ENCODE data around the gene NCKAP5L.

DNA sequence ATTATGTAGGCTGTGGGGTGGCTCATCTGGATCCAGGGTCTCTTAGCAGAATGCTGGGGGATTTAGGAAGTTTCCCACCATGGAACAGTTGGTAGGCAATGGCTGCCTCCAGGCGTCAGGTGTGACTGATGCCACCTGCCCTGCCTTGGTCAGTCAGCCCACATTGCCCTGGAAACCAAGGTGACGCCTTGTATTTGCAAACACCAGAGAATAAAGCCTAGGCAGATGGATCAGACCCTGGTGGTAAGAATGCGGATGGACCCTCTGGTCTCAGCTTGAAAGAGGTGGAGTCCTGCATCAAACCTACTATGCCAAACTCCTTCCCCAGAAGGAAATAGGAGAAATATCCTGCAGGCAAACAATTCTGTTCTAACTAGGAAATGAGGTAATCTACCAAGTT, 38.2 kb downstream of the NCKAP5L start:
- TF ChIP-seq, protein P1, sequence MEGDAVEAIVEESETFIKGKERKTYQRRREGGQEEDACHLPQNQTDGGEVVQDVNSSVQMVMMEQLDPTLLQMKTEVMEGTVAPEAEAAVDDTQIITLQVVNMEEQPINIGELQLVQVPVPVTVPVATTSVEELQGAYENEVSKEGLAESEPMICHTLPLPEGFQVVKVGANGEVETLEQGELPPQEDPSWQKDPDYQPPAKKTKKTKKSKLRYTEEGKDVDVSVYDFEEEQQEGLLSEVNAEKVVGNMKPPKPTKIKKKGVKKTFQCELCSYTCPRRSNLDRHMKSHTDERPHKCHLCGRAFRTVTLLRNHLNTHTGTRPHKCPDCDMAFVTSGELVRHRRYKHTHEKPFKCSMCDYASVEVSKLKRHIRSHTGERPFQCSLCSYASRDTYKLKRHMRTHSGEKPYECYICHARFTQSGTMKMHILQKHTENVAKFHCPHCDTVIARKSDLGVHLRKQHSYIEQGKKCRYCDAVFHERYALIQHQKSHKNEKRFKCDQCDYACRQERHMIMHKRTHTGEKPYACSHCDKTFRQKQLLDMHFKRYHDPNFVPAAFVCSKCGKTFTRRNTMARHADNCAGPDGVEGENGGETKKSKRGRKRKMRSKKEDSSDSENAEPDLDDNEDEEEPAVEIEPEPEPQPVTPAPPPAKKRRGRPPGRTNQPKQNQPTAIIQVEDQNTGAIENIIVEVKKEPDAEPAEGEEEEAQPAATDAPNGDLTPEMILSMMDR (IDR thresholded peaks at IDR 0.05; ENCODE audit: control extremely low read depth in 1 of 3, insufficient read depth in 1 of 3, low read depth in 1 of 3, low read length in 3 of 3) = peak; percentile 7 to 64 (median 37)
- TF ChIP-seq TAF1 (IDR thresholded peaks at IDR 0.05; ENCODE audit: low read depth, low read length) (no peak), CHD2 (IDR thresholded peaks at IDR 0.05; ENCODE audit: low read length) (no peak), TBP (IDR thresholded peaks at IDR 0.05; ENCODE audit: low read depth, low read length) (no peak), EP300 (IDR thresholded peaks at IDR 0.05; ENCODE audit: borderline replicate concordance in 1 of 2, low read depth in 2 of 2, low read length in 2 of 2) (no peak), BACH1 (IDR thresholded peaks at IDR 0.05; ENCODE audit: low read length) (no peak), POLR2A (IDR thresholded peaks at IDR 0.05; ENCODE audit: control extremely low read depth in 1 of 2, low read depth in 2 of 2, low read length in 2 of 2) (no peak), HDAC2 (IDR thresholded peaks at IDR 0.05; ENCODE audit: borderline replicate concordance in 1 of 2, low read depth in 2 of 2, low read length in 2 of 2) (no peak), MAFK (IDR thresholded peaks at IDR 0.05; ENCODE audit: low read depth, low read length) (no peak)
- TF ChIP-seq, protein P2, sequence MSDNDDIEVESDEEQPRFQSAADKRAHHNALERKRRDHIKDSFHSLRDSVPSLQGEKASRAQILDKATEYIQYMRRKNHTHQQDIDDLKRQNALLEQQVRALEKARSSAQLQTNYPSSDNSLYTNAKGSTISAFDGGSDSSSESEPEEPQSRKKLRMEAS (IDR thresholded peaks at IDR 0.05) = peak; percentile 74

Data from H1 (cell line).